ENCODE data around the gene TRIM46. TPM values are rescaled to one million over a fixed set of nuclear protein-coding genes. Genes with fewer than 3 reads are reported as not detected.

Gene TRIM46
- total RNA-seq (2021), result 16.5 and 18.4 TPM in 2 replicates
- long read RNA-seq, transcript TRIM46-209 (9 exons, 1,703 nt), result major isoform, 6 of 46 reads
- long read RNA-seq, partial matches to known transcripts, result 13 of 46 reads
- long read RNA-seq, other reads (novel, unspliced or antisense), result 20 of 46 reads

- no peak within 1 kb of the TSS for H2AK5ac ChIP-seq (ENCODE audit: insufficient read length, low read length)
- H3K4me1 Mint-ChIP-seq, result peaks cover 23 to 37% of the 10 kb centered on the region in 2 experiments
- peak within 1 kb of the TSS; percentile 76 for H3K9ac ChIP-seq (ENCODE audit: extremely low read depth, insufficient read length, low read length)
- H2BK15ac ChIP-seq (ENCODE audit: low read depth, low read length), result no peak within 1 kb of the TSS
- H4K91ac ChIP-seq (ENCODE audit: insufficient read length, low read depth, low read length), result no peak within 1 kb of the TSS
- TF ChIP-seq CTCF (conservative IDR thresholded peaks at IDR 0.05), result peak; percentile 26; the same call in 2 of the 3 replicates
- no peak within 1 kb of the TSS for H4K5ac ChIP-seq (ENCODE audit: insufficient read length, low read depth, low read length)
- no peak within 1 kb of the TSS for H3K56ac ChIP-seq (ENCODE audit: insufficient read length, low read depth, low read length)
- no peak within 1 kb of the TSS for H4K8ac ChIP-seq (replicated peaks; ENCODE audit: insufficient read length, low read depth, low read length)
- H2BK20ac ChIP-seq (ENCODE audit: low read depth, low read length, poor library complexity, severe bottlenecking), result no peak within 1 kb of the TSS
- peak within 1 kb of the TSS; percentile 92 to 97 for H3K4me3 Mint-ChIP-seq
- DNase-seq, result peak; percentile 81
- H3K27ac Mint-ChIP-seq, result peak within 1 kb of the TSS; percentile 93 to 98 (median 95)
- H3K27me3 ChIP-seq (ENCODE audit: insufficient read depth, low read length), result no peaks in the 10 kb centered on the region
- H3K4ac ChIP-seq (ENCODE audit: low read depth, low read length), result no peak within 1 kb of the TSS
- no peaks in the 10 kb centered on the region for H3K9me3 Mint-ChIP-seq
- H3K23ac ChIP-seq (ENCODE audit: insufficient read length, low read depth, low read length), result no peak within 1 kb of the TSS
- H2AFZ ChIP-seq (ENCODE audit: low read length), result no peak within 1 kb of the TSS
- peak within 1 kb of the TSS; percentile 40; the same call in 1 of the 2 replicates for H3K14ac ChIP-seq (ENCODE audit: insufficient read depth, low read length)
- peaks cover 18% of the 10 kb centered on the region for H3K23me2 ChIP-seq (ENCODE audit: insufficient read length, low read depth, low read length, poor library complexity, severe bottlenecking)
- H4K20me1 ChIP-seq (ENCODE audit: control insufficient read depth, insufficient read depth, insufficient read length), result no peaks in the 10 kb centered on the region
- no peak within 1 kb of the TSS for H2BK12ac ChIP-seq (ENCODE audit: insufficient read length, low read depth, low read length)
- no peak within 1 kb of the TSS for H2BK5ac ChIP-seq (ENCODE audit: insufficient read length, low read length)
- H3K36me3 Mint-ChIP-seq (ENCODE audit: insufficient read depth in 1 of 3, low read depth in 3 of 3), result peaks cover 18 to 48% (median 37%) of the 10 kb centered on the region in 3 experiments
- no peaks in the 10 kb centered on the region; the same call in none of the 2 replicates for H3K27me3 Mint-ChIP-seq (ENCODE audit: low read depth)
- WGBS (ENCODE audit: extremely low coverage, insufficient read length, low lambda C conversion rate), result no CpG with 5 or more reads among the region's 38 CpGs
- H3K18ac ChIP-seq (ENCODE audit: insufficient read length, low read depth, low read length), result peak within 1 kb of the TSS; percentile 43
- H3K9me3 ChIP-seq (ENCODE audit: control insufficient read depth, low read depth, low read length), result no peaks in the 10 kb centered on the region
- H3K4me1 ChIP-seq (ENCODE audit: insufficient read depth, low read length), result no peaks in the 10 kb centered on the region
- no peak within 1 kb of the TSS for H2BK120ac ChIP-seq (ENCODE audit: low read depth, low read length, poor library complexity, severe bottlenecking)
- no peaks in the 10 kb centered on the region; the same call in 1 of the 2 replicates for H3K79me2 ChIP-seq (ENCODE audit: insufficient read depth, low read length)
- H3K4me2 ChIP-seq (ENCODE audit: insufficient read depth, insufficient read length, low read length), result peak within 1 kb of the TSS; percentile 75
- H3K79me1 ChIP-seq (ENCODE audit: insufficient read depth, low read depth, low read length, poor library complexity, severe bottlenecking), result no peaks in the 10 kb centered on the region
- no peak within 1 kb of the TSS for H3K27ac ChIP-seq (ENCODE audit: insufficient read length, low read depth, low read length)
- no peak within 1 kb of the TSS for H3T11ph ChIP-seq (ENCODE audit: low read length)
These were observed at the start of gene TRIM46 for GRCh38 chr1:155173478-155174323. TRIM46 (plus strand) TSS chr1:155173849; CDS start chr1:155173967, 118 bp downstream.

All from H9 (cell line).